Duodenal mucosa (tissue), 2 donors: ENCODE results near the gene PPP2R5B.

Source experiments
- H3K27ac ChIP-seq: one replicate; pipeline ENCODE4 v1.7.0; 2013; ENCODE audit warnings: low read depth, low read length
- H3K27me3 ChIP-seq, 2 donors: one replicate each; pipeline ENCODE4 v1.7.0; 2013; ENCODE audit warnings: low read length in 2 of 2, control low read depth in 1 of 2; ENCODE audit not compliant: insufficient read depth in 2 of 2, control insufficient read depth in 1 of 2
- H3K36me3 ChIP-seq, 2 donors: one replicate each; pipeline ENCODE4 v1.7.0; 2013; ENCODE audit warnings: low read length in 2 of 2, control low read depth in 1 of 2; ENCODE audit not compliant: insufficient read depth in 2 of 2, control insufficient read depth in 1 of 2
- H3K4me1 ChIP-seq, 2 donors: one replicate each; pipeline ENCODE4 v1.7.0; 2013; ENCODE audit warnings: low read length in 2 of 2, control low read depth in 1 of 2; ENCODE audit not compliant: insufficient read depth in 2 of 2, control insufficient read depth in 1 of 2
- H3K4me3 ChIP-seq, 2 donors: one replicate each; pipeline ENCODE4 v1.7.0; 2013; ENCODE audit warnings: low read length in 2 of 2, low read depth in 1 of 2
- H3K9ac ChIP-seq, 2 donors: one replicate each; pipeline ENCODE4 v1.7.0; 2013; ENCODE audit warnings: low read length in 2 of 2, low read depth in 1 of 2
- H3K9me3 ChIP-seq, 2 donors: one replicate each; pipeline ENCODE4 v1.7.0; 2013; ENCODE audit warnings: low read length in 2 of 2, control low read depth in 1 of 2; ENCODE audit not compliant: control insufficient read depth in 1 of 2

Gene PPP2R5B

GRCh38 chr11:64896448-64897022, 28.0 kb upstream of the PPP2R5B start:
- Histone ChIP-seq H3K9ac (no peak overlapping the region), H3K36me3 (peaks cover 27 to 51% of the 10 kb centered on the region in 2 donors), H3K4me3 (no peak overlapping the region), H3K27ac (no peak overlapping the region), H3K9me3 (no peaks in the 10 kb centered on the region), H3K4me1 (peaks cover 9 to 13% of the 10 kb centered on the region in 2 donors), H3K27me3 (no peaks in the 10 kb centered on the region)

GRCh38 chr11:64897381-64898075, 27.0 kb upstream of the PPP2R5B start:
- peaks cover 9 to 13% of the 10 kb centered on the region in 2 donors for H3K4me1 ChIP-seq
- no peak overlapping the region for H3K9ac ChIP-seq
- H3K36me3 ChIP-seq, result peaks cover 22 to 51% of the 10 kb centered on the region in 2 donors
- H3K27me3 ChIP-seq, result no peaks in the 10 kb centered on the region
- no peak overlapping the region for H3K27ac ChIP-seq
- no peaks in the 10 kb centered on the region for H3K9me3 ChIP-seq
- no peak overlapping the region for H3K4me3 ChIP-seq

GRCh38 chr11:64898076-64898445, 26.4 kb upstream of the PPP2R5B start:
- H3K36me3 ChIP-seq, result peaks cover 17 to 56% of the 10 kb centered on the region in 2 donors
- no peak overlapping the region for H3K27ac ChIP-seq
- no peaks in the 10 kb centered on the region for H3K9me3 ChIP-seq
- no peak overlapping the region for H3K4me3 ChIP-seq
- peaks cover 9 to 13% of the 10 kb centered on the region in 2 donors for H3K4me1 ChIP-seq
- H3K27me3 ChIP-seq, result no peaks in the 10 kb centered on the region
- no peak overlapping the region for H3K9ac ChIP-seq

- H3K27me3 ChIP-seq, result no peaks in the 10 kb centered on the region
- no peaks in the 10 kb centered on the region for H3K9me3 ChIP-seq
- H3K4me3 ChIP-seq, result no peak overlapping the region
- no peak overlapping the region for H3K27ac ChIP-seq
- H3K36me3 ChIP-seq, result peaks cover 16 to 61% of the 10 kb centered on the region in 2 donors
- no peak overlapping the region for H3K9ac ChIP-seq
- peaks cover 9 to 13% of the 10 kb centered on the region in 2 donors for H3K4me1 ChIP-seq
Measured at GRCh38 chr11:64898541-64898940, 25.9 kb upstream of the PPP2R5B start.

- no peak overlapping the region for H3K9ac ChIP-seq
- H3K4me3 ChIP-seq, result no peak overlapping the region
- H3K27me3 ChIP-seq, result no peaks in the 10 kb centered on the region
- no peaks in the 10 kb centered on the region for H3K9me3 ChIP-seq
- no peaks in the 10 kb centered on the region for H3K4me1 ChIP-seq
- no peak overlapping the region for H3K27ac ChIP-seq
- peaks cover 19 to 70% of the 10 kb centered on the region in 2 donors for H3K36me3 ChIP-seq
Measured at GRCh38 chr11:64900263-64900678, 24.2 kb upstream of the PPP2R5B start.

GRCh38 chr11:64900774-64901173, 23.7 kb upstream of the PPP2R5B start:
- Histone ChIP-seq H3K36me3 (peaks cover 24 to 75% of the 10 kb centered on the region in 2 donors), H3K9me3 (no peaks in the 10 kb centered on the region), H3K27ac (no peak overlapping the region), H3K9ac (no peak overlapping the region), H3K4me3 (no peak overlapping the region), H3K4me1 (no peaks in the 10 kb centered on the region), H3K27me3 (no peaks in the 10 kb centered on the region)

GRCh38 chr11:64902102-64902900, 22.2 kb upstream of the PPP2R5B start:
- peaks cover 25 to 81% of the 10 kb centered on the region in 2 donors for H3K36me3 ChIP-seq
- H3K9ac ChIP-seq, result no peak overlapping the region
- no peak overlapping the region for H3K4me3 ChIP-seq
- no peak overlapping the region for H3K27ac ChIP-seq
- H3K27me3 ChIP-seq, result no peaks in the 10 kb centered on the region
- no peaks in the 10 kb centered on the region for H3K9me3 ChIP-seq
- H3K4me1 ChIP-seq, result no peaks in the 10 kb centered on the region

GRCh38 chr11:64903291-64903833, 21.1 kb upstream of the PPP2R5B start:
- Histone ChIP-seq H3K4me1 (no peaks in the 10 kb centered on the region), H3K4me3 (no peak overlapping the region), H3K9me3 (no peaks in the 10 kb centered on the region), H3K36me3 (peaks cover 18 to 78% of the 10 kb centered on the region in 2 donors), H3K27ac (no peak overlapping the region), H3K27me3 (no peaks in the 10 kb centered on the region), H3K9ac (no peak overlapping the region)

- H3K9ac ChIP-seq, result no peak overlapping the region
- no peak overlapping the region for H3K4me3 ChIP-seq
- H3K4me1 ChIP-seq, result no peaks in the 10 kb centered on the region
- H3K9me3 ChIP-seq, result no peaks in the 10 kb centered on the region
- peaks cover 25 to 82% of the 10 kb centered on the region in 2 donors for H3K36me3 ChIP-seq
- no peaks in the 10 kb centered on the region for H3K27me3 ChIP-seq
- H3K27ac ChIP-seq, result no peak overlapping the region
Measured at GRCh38 chr11:64905516-64906313, 18.8 kb upstream of the PPP2R5B start.
